RPMI8226 (cell line): ENCODE measurements around the gene UROC1.

Experiments used
- DNase-seq: peaks from one replicate; pipeline ENCODE4 v3.0.0-alpha.2; 2015

UROC1 gene

DNA sequence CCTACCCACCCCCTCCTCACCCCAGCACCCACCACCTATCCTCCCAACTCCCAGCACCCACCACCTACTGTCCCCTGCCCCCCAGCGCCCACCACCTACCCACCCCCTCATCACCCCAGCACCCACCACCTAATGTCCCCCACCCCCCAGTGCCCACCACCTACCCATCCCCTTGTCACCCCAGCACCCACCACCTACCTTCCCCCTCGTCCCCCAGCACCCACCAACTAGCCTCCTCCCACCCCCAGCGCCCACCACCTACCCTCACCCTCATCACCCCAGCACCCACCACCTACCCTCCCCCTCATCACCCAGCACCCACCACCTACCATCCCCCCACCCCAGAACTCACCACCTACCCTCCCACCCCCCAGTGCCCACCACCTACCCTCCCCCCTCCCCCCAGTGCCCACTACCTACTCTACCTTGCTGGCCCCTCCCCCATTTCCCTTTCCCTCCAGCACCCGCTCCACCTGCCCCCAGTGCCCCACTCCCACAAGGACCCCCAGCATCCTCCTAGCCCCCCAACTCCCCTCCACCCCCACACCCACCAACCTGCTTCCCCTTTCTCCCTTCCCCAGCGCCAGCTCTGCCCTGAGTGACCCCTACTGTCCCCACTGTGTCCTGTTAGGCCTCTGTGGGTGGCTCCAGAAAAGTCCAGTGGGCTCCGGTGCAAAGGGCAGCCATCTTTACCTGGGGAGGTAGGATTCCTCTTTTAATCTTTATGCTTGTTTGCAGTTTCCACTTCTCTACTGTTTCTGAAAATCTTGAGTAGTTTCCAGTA is 1.2 kb downstream of the UROC1 start:
- DNase-seq = no peak

- no peak for DNase-seq
Measured at GRCh38 chr3:126515066-126515706, 2.4 kb downstream of the UROC1 start.

DNA sequence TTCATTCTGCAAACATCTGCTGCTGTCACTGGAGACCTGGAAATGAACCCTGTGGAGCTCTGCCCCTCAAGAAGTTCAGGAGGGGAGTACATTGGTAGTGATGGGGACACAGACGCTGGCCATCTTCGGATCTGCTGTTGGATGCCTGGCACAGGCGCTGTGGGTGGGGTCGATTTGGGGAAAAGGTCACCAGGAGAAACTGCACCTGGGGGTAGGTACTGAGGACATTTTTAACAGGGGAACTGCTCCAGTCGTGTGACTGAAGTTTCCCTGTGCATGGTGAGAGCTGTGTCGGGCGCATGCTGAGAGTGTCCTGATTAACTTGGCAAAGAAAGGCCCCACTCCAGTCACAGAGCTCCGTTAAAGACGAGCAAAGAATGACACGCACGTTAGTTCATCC is 3.4 kb downstream of the UROC1 start:
- DNase-seq = no peak

DNA sequence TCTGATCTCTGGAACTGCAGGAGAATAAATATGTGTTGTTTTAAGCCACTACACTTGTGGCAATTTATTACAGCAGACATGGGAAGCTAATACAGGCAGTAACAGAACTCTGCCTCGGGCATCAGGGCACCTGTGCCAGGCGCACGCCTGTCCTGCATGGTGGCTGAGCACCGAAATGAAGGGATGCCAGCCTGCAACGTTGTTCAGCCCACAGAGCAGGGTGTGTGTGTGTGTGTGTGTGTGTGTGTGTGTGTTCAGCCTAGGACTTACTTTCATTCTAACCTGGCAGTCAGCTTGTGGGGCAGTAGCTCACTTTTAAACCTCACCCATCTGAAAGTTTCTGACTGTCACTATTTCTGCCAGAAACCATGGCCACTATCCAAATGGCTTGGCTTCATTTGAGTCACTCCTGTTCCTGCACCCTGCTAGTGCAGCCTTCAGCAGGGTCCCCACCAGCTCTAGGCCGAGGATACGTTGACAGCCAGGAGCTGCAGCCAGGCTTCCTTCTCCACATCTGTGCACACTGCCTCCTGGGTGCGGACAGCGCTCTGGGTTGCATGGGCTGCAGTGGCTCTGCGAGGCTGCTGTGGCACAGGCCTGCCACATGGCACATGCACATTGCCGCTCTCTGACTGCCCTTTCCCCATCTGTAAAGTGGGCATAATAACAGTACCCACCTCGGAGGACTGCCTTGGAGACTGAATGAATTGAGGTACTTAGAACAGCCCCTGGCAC is 4.5 kb downstream of the UROC1 start:
- DNase-seq = peak; percentile 67

- peak; percentile 47 for DNase-seq
Measured at GRCh38 chr3:126512026-126512425, 5.5 kb downstream of the UROC1 start.

DNA sequence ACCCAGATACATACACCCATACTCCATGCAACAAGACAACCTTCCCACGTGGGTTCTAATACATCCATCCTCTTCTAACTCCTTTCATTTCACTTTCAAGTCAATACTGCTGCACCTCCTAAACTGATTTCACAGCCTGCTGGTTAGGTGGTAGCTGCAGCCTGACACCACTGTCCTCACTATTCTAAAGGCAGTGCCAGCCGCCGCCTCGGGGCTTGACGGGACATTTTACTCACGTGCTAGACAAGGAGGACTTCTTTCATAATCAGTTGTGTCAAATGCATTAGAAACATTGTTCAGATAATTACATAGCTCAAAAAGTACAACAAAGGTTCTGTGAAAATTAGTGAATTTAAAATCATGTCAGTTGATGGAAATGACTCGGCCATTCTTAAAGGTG is 6.3 kb downstream of the UROC1 start:
- no peak for DNase-seq

DNA sequence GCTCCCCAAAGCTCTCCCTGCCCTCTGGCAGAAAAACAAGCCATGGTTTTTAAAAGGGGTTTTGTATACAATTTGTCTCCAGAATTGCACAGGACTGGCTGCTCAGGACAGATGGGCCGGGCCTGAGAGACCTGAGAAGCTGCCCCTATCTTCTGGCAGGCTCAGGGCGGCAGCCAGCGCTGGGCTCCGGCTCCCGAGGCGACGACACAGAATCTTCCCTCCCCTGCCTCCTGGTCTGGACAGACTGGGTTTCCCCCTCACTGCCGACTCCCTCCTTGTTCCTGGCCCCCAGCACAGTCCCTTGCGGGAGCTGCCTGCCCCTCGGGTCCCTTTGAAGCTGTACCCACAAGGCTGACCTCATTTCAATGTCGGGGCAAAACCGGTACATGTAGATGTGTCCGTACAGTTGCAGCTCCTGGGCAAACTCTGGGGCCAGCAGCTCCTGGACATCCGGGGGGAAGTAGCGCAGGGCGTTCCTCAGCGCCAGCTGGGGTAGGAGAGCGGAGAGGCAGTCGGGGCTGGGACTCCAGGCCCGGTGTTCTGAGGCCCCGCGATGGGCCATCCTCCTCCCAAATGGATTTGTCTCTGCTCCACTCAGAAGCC is 7.2 kb downstream of the UROC1 start:
- no peak for DNase-seq

DNA sequence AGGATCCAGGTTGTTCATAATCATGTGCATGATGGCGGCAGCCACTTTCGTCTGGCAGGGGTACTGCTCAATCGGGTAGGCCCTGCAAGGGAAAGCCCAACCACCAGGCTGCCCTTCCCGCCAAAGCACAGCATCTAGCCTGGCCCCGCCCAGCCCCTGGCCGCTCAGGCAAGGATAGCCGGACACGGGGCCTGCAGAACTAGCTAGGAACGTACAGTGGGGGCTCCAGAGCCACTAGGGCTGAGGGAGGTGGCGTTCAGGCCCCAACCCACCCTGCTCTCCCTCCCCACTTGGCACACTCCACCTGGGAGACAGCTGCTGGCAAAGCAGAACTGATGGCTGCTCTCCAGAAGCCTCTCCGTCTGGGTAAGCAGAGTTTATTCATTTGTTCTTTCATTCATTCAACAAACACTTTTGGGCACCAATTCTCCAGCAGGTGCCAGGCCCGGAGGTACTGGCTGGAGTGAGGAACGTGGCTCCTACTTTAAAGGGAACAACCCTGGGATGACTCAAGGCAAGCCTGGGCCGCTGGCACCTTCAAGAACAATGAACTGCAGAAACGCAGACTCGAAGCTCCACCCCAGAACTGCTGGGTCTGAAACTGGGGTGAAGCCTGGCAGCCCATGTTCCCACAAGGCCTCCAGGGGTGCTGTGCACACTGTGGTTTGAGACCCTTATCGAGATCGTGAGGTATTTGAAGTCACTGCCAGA is 7.8 kb downstream of the UROC1 start:
- DNase-seq = peak; percentile 46

GRCh38 chr3:126508564-126508964 is 9.0 kb downstream of the UROC1 start:
- no peak for DNase-seq

DNA sequence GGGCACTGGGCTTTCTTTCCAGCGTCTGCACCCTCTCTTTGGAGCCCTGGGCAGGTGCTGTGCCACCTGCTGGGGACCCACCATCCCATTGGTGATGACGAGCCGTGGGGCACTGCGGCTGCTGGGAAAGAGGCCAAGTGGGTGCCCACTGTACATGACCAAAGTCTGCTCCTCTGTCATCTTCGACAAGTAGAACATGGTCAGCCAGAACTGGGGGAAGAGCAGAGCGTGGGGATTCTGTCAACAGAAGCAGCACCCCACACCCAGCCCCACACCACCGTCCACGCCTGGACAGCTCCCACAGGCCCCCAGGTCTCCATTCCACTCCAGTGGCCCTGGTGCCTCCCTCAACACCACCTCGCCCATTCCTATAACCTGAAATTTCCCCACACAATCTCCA is 9.7 kb downstream of the UROC1 start:
- no peak for DNase-seq

DNA sequence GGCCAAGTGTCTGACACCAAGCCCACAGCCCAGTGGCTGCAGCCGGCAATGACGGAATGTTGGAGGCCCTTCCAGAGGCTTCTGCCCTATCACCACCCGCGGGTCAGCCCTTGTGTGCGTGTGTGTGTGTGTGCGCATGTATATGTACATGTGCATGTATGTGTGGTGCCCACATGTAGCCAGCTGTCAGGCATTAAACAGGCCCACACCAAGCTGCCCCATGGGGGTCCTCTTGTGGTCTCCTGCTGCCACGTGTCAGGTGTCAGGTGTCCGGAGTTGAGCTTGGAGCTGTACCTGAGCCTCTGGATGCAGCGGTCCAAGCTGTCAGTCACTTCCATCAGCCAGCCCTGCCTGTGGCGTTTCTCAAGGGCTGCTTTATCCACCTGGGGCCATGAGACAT is 13.9 kb downstream of the UROC1 start:
- DNase-seq = no peak

GRCh38 chr3:126502656-126503055 is 14.9 kb downstream of the UROC1 start:
- DNase-seq = no peak

GRCh38 chr3:126501736-126502135 is 15.8 kb downstream of the UROC1 start:
- no peak for DNase-seq

DNA sequence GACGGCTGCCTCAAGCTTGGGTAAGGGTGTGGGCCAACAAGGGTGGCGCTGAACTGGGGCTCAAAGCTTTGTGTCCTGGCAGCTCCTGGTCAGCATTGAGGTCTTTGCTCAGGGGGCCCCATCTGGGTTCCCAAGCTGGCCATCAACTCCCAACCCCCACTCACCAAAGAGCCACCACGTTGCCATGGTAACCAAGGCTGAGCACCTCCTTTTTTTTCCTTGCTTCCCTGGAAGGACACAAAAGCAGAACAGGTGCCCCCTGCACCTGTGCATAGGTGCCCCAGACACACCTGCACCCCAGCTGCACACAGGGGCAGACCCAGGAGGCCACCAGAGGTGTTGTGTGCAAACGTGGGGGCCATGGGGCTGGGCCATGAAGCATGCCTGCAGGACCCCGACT is 16.5 kb downstream of the UROC1 start:
- DNase-seq = peak; percentile 74

GRCh38 chr3:126500016-126500415 is 17.6 kb downstream of the UROC1 start:
- peak; percentile 20 for DNase-seq

GRCh38 chr3:126499401-126499800 is 18.2 kb downstream of the UROC1 start:
- no peak for DNase-seq

GRCh38 chr3:126498929-126499328 is 18.6 kb downstream of the UROC1 start:
- DNase-seq = no peak

DNA sequence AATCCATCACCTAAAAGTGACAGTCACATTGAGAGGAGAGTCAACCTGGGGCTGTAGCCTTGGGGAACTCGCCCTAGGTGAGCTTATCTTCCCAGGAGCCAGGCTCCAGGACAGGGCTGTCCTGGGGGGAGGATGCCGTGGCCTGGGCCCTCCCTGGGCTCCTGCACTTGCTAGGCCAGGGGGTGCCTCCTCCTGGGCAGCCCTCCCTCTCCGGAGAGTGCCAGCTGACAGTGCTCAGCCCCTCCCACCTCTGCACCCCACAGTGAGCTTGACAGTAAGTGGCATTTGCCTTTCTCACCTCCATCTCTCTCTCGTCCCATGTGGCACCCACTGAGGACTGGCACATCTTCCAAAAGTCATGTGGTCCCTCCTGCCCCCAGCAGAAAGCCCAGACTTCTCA is 19.1 kb downstream of the UROC1 start:
- no peak for DNase-seq

- DNase-seq = no peak
Measured at GRCh38 chr3:126497956-126498355, 19.6 kb downstream of the UROC1 start.

- no peak for DNase-seq
Measured at GRCh38 chr3:126496894-126497850, 20.4 kb downstream of the UROC1 start.

GRCh38 chr3:126495786-126496185 is 21.8 kb downstream of the UROC1 start:
- no peak for DNase-seq

GRCh38 chr3:126494970-126495230 is 22.7 kb downstream of the UROC1 start:
- DNase-seq = no peak
